ENCODE results near the gene HDAC5.
A peak's percentile ranks its signal among the peaks of the same experiment; 100 is the strongest.

HDAC5 gene

GRCh38 chr17:44130693-44131349, 7.4 kb upstream of the HDAC5 start:
- Histone ChIP-seq H3K4me2 (ENCODE audit: insufficient read depth, low read length) (no peak overlapping the region), H3K4me1 (ENCODE audit: insufficient read depth, low read length) (no peaks in the 10 kb centered on the region), H3K36me3 (ENCODE audit: insufficient read depth, low read length) (no peaks in the 10 kb centered on the region), H3K9ac (ENCODE audit: low read depth, low read length) (no peak overlapping the region), H3K27ac (ENCODE audit: low read length) (no peak overlapping the region), H2AFZ (ENCODE audit: low read depth, low read length) (no peak overlapping the region), H3K79me2 (ENCODE audit: insufficient read depth, low read length) (no peaks in the 10 kb centered on the region), H3K9me3 (ENCODE audit: insufficient read depth, low read length, severe bottlenecking) (no peaks in the 10 kb centered on the region), H4K20me1 (ENCODE audit: insufficient read depth, low read length) (no peaks in the 10 kb centered on the region), H3K27me3 (ENCODE audit: insufficient read depth, low read length, poor library complexity) (no peaks in the 10 kb centered on the region), H3K4me3 (ENCODE audit: low read depth in 1 of 2, low read length in 2 of 2) (no peak overlapping the region)
- DNase-seq (no peak), ATAC-seq (ENCODE audit: insufficient read depth, low read depth) (no peak)
- TF ChIP-seq EZH2 (IDR thresholded peaks at IDR 0.05; ENCODE audit: borderline replicate concordance, low read depth, low read length, severe bottlenecking) = no peak
- TF ChIP-seq CTCF (IDR thresholded peaks at IDR 0.05; ENCODE audit: borderline replicate concordance, extremely low read depth, low read length, poor library complexity, severe bottlenecking) = no peak

DNA sequence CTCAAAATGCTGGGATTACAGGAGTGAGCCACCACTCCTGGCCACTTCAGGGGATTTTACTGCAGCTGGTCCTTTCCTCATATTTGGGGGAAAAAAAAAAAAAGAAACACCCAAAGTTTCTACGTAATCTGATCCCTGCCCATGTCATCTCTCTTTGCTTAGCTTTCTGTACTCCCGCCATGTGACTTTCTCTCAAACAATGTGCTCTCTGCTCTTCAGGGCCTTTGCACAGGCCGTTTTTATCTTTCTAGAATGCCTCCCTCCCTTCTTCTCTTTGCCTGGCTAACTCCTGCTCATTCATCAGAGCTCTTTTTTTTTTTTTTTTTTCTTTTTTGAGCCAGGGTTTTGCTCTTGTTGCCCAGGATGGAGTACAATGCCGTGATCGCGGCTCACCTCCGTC, 4.9 kb upstream of the HDAC5 start:
- H3K4me3 ChIP-seq (ENCODE audit: low read depth in 1 of 2, low read length in 2 of 2) = no peak overlapping the region
- DNase-seq (no peak), ATAC-seq (ENCODE audit: insufficient read depth, low read depth) (no peak)
- no peaks in the 10 kb centered on the region for H3K9me3 ChIP-seq (ENCODE audit: insufficient read depth, low read length, severe bottlenecking)
- no peaks in the 10 kb centered on the region for H3K36me3 ChIP-seq (ENCODE audit: insufficient read depth, low read length)
- no peak overlapping the region for H3K27ac ChIP-seq (ENCODE audit: low read length)
- peaks cover 11% of the 10 kb centered on the region for H3K4me1 ChIP-seq (ENCODE audit: insufficient read depth, low read length)
- H3K4me2 ChIP-seq (ENCODE audit: insufficient read depth, low read length) = no peak overlapping the region
- TF ChIP-seq CTCF (IDR thresholded peaks at IDR 0.05; ENCODE audit: borderline replicate concordance, extremely low read depth, low read length, poor library complexity, severe bottlenecking) (no peak), EZH2 (IDR thresholded peaks at IDR 0.05; ENCODE audit: borderline replicate concordance, low read depth, low read length, severe bottlenecking) (no peak)
- H2AFZ ChIP-seq (ENCODE audit: low read depth, low read length) = no peak overlapping the region
- H4K20me1 ChIP-seq (ENCODE audit: insufficient read depth, low read length) = no peaks in the 10 kb centered on the region
- no peaks in the 10 kb centered on the region for H3K79me2 ChIP-seq (ENCODE audit: insufficient read depth, low read length)
- no peaks in the 10 kb centered on the region for H3K27me3 ChIP-seq (ENCODE audit: insufficient read depth, low read length, poor library complexity)
- H3K9ac ChIP-seq (ENCODE audit: low read depth, low read length) = no peak overlapping the region

- no peak for DNase-seq
- Histone ChIP-seq H3K9me3 (ENCODE audit: insufficient read depth, low read length, severe bottlenecking) (no peaks in the 10 kb centered on the region), H3K9ac (ENCODE audit: low read depth, low read length) (peak overlapping the region; percentile 71), H3K4me2 (ENCODE audit: insufficient read depth, low read length) (peak overlapping the region; percentile 83), H3K27ac (ENCODE audit: low read length) (peak overlapping the region; percentile 89), H3K36me3 (ENCODE audit: insufficient read depth, low read length) (no peaks in the 10 kb centered on the region), H3K79me2 (ENCODE audit: insufficient read depth, low read length) (no peaks in the 10 kb centered on the region), H4K20me1 (ENCODE audit: insufficient read depth, low read length) (peaks cover 17% of the 10 kb centered on the region), H3K27me3 (ENCODE audit: insufficient read depth, low read length, poor library complexity) (peaks cover 16% of the 10 kb centered on the region), H2AFZ (ENCODE audit: low read depth, low read length) (peak overlapping the region; percentile 99), H3K4me3 (ENCODE audit: low read depth in 1 of 2, low read length in 2 of 2) (peak overlapping the region; percentile 61 to 89), H3K4me1 (ENCODE audit: insufficient read depth, low read length) (peaks cover 21% of the 10 kb centered on the region)
- TF ChIP-seq EZH2 (IDR thresholded peaks at IDR 0.05; ENCODE audit: borderline replicate concordance, low read depth, low read length, severe bottlenecking) (no peak), CTCF (IDR thresholded peaks at IDR 0.05; ENCODE audit: borderline replicate concordance, extremely low read depth, low read length, poor library complexity, severe bottlenecking) (no peak)
- ATAC-seq (ENCODE audit: insufficient read depth, low read depth) = no peak
Observed at GRCh38 chr17:44124118-44124438, 637 bp upstream of the HDAC5 start.

All from DND-41 (cell line).